Tibial nerve (tissue), 4 donors: Measurements from ENCODE around the gene DNAJC4.

Source experiments
- CTCF ChIP-seq, 5 experiments: fragments of 200-600 bp in 3 of 5; fragments of 450-650 bp in 2 of 5; sonication (generic) in 3 of 5; IDR thresholded peaks; one replicate each; pipeline ENCODE4 v1.5.1; 2016 to 2019; ENCODE audit warnings: antibody characterized with exemption in 5 of 5, mild to moderate bottlenecking in 3 of 5, moderate library complexity in 2 of 5
- EP300 ChIP-seq, 2 donors: sonication (generic); formaldehyde crosslinking; IDR thresholded peaks; one replicate each; pipeline ENCODE4 v1.6.1; 2017; ENCODE audit warnings: antibody characterized with exemption in 2 of 2, mild to moderate bottlenecking in 1 of 2
- POLR2A ChIP-seq, 2 donors: fragments of 450-650 bp; IDR thresholded peaks; one replicate each; pipeline ENCODE4 v1.6.1; 2017; ENCODE audit warnings: antibody characterized with exemption in 2 of 2, mild to moderate bottlenecking in 2 of 2, moderate library complexity in 2 of 2

- TF ChIP-seq CTCF (IDR thresholded peaks at IDR 0.05) (peak; percentile 14 to 42 (median 23)), POLR2A (IDR thresholded peaks at IDR 0.05) (no peak), EP300 (IDR thresholded peaks at IDR 0.05) (no peak)
These were observed 21.9 kb downstream of the DNAJC4 start for GRCh38 chr11:64252003-64252872.
